Raji (cell line): ENCODE results near the gene RHEBL1.

Experiments
- POLR2A ChIP-seq: IDR thresholded peaks from 2 replicates; pipeline ENCODE4 v1.6.1; 2011; ENCODE audit warnings: low read depth, low read length, control low read depth; ENCODE audit not compliant: insufficient read depth

The RHEBL1 gene, protein sequence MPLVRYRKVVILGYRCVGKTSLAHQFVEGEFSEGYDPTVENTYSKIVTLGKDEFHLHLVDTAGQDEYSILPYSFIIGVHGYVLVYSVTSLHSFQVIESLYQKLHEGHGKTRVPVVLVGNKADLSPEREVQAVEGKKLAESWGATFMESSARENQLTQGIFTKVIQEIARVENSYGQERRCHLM

DNA sequence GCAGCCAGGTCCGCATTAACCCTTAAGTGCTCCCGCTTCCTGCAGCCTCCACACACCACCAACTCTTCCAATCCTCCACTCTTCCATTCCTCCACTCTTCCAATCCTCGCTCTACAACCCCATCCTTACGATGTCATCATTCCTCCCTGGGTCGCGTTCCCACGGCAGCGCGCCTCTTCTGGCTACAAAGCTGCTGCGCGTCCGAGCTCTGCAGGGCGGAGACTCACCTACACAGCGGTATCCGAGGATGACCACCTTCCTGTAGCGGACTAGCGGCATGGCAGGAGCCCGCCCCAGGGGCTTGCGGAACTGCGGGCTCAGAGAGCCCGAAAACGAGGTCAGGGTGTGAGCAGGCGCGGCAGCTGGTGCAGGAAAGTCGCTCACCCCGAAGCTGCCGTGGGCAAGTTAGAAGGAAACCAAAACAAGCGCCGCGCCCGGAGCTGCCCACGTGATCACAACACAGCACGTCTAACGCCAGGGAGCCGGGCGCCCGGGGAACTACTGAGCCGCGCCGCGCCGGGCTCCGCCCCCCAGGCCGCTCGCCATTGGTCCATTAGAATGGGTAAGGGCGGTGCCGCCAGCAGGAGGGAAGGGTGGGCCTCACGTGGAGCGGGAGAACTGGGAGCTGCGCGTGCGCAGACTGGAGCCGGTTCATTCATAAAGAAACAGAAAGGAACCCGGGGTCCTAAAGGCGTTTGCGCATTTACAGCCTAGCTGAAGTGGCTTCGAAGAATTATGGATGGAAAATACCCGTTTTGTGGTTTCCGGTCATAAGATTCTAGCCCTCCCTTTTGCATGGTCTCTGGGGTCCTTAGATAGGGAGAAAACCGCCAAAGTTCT is at the start of gene RHEBL1:
TSS of gene RHEBL1 (minus strand) at position 473 of the 840 bp plus-strand sequence. CDS start at position 279, 194 bp downstream.
- TF ChIP-seq POLR2A = peak; percentile 55

DNA sequence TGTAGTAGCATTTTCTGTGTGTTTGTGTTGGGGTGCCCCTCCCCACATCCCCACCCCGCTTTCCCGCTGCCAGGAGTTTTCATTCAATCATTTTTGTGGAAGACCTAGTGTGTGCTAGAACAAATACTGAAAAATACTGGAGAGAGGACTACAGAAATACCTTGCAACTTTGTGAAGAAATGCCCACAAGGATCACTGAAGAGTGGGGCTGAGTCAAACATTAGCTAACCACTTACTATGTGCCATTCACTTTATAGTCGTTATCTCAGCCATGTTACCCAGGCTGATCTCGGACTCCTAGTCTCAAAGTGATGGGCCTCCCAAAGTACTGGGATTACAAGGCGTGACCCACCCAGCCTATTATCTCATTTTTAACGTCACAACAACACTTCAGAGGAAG is 41.4 kb upstream of the RHEBL1 start:
- no peak for TF ChIP-seq POLR2A

DNA sequence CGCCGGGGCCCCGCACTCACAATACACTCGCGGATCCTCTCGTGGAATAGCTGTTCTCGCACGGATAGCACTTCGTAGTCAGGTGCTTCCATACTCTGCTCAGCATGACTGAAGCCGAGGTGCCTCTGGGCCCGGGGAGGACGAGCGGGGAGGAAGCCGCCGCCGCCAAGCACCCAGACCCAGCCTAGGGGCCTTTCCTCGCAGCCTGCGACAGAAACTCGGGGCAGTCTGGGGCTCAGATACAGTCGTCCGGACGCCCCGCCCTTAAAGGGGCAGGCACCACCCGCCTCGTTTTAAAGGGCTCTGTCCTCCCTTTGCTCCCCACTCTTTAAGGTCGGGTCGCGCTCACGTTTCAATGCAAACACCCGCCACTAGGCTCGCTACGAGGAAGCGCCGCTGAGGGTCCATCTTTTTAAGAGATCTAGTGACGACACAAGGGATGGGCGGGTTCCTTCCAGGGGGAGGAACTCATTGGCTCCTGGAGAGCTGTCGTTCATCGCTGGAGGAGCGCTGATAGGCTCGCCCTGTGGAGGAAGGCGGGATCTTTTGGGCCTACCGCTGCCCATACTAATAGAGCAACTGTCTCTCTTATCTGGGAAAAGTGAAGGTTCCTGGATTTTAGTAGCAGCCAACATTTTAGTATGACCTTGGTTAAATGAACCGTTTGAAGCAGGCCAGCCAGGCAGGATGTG is 40.8 kb upstream of the RHEBL1 start, which contains the start of gene LMBR1L:
TSS of gene LMBR1L (minus strand) at position 384 of the 692 bp plus-strand sequence. CDS start at position 92, 292 bp downstream.
- TF ChIP-seq POLR2A = peak; percentile 83

DNA sequence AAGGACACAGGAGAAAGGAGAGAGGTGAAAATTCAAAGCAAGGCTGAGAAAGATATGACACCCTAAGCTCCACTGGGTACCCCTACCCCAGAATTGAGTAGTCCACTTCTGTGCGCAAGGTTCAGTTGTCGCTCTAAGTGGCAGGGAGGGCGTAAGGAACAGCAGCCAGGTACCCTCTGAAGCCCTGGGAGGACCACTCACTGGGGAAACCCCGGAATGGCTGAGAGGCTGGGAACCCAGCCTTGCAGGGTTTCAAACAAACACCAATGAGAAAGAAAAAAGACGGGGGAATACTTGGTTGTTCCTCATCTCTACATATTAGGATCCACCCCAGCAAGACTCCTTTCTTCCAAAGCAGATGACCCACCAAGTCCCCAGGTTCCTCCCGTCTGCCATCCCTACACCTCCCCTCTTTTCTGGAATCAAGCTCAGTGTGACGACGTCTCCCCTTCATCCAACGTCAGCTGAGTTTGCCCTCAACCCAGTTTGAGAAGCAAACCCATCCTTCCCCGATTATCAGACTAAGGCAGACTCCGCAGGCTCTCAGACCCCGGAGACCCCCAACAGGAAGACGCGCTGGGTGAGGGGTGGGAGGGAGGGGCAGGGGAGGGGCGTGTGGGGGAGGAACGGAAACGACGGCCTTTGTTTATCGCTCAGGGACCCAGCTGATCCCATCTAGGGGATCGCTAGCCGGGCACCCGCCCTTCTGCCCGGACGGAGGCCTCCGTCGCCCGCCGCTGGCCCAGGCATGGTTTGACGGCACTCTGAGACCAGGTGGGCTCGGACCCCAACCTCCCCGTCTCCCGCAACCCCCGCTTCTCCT is 40.1 kb upstream of the RHEBL1 start:
- TF ChIP-seq POLR2A = no peak

DNA sequence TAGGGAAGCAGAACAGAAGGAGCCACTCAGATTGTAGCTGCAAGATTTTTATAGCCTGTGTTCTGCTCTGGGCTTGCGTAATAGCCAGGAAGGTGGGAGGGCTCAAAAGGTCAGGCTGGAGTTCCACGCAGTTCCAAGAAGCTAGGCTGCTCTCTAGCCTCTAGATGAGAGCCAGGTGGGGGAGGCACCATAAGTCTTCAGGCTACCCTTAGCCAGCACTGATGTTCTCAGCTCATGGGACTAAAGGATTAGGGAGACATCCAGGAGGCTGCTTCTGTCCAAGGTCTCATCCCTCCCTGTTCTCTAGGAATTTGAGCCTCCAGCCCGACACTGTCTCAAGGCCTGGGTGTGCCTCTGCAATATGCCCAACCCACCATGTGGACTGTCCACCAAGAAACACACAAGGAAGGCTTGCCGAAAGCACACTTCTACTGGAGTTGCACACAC is 39.2 kb upstream of the RHEBL1 start:
- TF ChIP-seq POLR2A = no peak

DNA sequence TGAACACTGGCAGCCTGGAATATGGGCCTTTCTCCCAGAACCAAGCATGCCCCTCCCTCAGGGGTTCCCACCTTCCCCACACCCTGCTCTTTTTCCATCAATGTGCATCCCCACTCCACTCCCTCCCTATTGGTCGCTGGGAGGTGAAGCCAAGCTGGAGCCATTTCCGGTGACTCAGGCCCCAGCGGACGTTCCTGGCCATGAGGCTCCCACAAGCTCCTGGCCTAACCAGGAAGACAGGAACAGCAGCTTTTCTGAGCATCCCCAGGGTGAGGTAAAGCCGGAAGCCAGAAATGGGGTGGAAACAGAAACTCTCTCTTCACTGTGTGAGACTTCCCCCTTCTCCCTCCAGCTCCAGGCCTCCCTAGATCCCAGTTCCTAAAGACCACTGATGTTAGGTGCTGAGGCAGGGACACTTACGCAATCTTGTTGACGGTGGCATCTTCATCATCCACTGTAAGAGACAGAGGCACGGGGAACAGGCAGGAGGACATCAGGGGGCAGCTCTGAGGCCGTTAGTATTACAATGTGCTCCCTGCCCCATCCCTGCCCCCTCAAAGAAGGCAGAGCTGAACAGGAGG is 35.8 kb upstream of the RHEBL1 start:
- TF ChIP-seq POLR2A = no peak

DNA sequence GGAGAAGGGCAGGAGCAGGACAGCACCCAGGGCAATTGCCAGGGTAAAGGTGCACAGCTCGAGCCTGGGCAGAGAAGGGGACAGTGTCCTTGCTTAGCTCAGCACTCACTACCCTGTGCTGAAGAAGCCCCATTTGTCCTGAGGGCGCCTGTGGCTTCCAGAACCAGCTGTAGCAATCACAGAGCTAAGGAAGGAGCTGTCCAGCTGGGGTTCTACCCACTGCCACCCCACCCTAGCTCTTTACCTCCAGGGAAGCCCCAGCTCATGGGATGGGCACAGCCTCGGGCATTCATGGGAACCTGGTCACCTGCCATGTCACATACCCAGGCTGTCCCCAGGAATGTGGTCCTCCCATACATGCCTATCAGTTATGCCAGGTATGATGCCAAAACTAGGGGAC is 35.0 kb upstream of the RHEBL1 start:
- TF ChIP-seq POLR2A = no peak

DNA sequence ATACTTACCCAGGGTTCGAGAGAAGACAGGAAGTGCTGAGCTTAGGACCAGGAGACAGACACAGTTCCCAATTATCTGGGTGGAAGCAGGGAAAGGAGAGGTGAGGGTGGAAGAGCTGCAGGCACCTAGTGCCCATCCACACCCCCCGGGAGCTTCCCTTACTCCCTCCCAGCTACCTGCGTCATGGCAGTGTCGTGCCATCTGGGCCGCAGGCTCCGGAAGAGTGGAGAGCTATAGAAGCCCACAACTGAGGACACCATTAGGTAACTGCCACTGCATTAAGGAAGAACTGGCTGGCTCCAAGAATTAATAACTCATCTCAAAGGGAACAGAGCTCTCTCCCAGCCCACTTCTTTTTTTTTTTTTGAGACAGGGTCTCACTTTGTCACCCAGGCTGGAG is 30.6 kb upstream of the RHEBL1 start:
- no peak for TF ChIP-seq POLR2A

DNA sequence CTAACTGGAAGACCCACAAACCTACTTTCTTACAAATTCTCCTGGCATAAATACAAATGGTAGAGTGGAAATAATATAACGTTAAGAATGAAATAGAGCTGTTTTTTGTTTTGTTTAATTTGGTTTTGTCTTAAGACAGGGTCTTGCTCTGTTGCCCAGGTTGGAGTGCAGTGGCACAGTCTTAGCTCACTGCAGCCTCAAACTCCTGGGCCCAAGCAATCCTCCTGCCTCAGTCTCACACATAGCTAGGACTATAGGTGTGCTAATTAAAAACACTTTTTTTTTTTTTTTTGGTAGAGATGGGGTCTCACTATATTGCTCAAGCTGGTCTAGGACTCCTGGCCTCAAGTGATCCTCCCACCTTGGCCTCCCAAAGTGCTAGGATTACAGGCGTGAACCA is 28.9 kb upstream of the RHEBL1 start:
- no peak for TF ChIP-seq POLR2A

DNA sequence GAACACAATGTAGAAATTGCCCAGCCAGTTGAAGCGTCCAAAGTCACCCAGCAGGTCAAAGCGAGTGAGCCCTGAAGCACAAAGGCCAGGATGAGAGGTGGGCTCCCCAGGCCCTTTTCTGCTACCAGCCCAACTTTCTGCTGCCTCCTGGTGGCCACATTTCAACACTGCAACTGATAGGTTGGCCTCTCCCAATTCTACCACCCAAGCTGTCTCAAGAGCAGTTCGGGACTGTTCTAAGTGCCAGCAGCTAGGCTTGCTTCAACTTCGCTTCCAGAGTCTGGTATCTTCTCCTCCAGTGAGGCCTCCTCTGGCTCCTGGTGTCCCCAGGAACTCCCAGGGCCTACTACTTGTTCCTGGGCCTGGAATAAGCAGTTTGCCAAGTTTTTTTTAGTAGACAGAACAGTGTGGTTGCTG is 28.3 kb upstream of the RHEBL1 start:
- no peak for TF ChIP-seq POLR2A

DNA sequence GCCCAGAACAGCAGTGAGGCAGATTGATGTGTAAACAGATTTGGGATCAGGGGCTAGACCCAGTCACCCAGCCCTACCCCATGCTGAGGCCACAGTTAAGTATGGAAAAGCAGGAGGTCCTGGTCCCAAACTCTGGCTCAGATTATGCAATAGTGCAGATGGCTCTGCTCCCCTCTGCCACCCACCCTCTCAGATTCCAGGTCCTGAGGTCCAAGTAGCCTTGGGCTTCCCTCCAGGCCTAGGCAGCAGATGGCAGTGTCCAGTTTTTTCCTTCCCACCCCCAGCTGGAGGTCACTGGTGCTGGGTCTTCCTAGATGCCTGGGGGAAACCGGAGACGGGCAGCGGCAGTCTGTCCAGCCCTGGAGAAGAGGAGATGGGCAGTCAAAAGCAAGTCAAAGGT is 27.6 kb upstream of the RHEBL1 start:
- no peak for TF ChIP-seq POLR2A

DNA sequence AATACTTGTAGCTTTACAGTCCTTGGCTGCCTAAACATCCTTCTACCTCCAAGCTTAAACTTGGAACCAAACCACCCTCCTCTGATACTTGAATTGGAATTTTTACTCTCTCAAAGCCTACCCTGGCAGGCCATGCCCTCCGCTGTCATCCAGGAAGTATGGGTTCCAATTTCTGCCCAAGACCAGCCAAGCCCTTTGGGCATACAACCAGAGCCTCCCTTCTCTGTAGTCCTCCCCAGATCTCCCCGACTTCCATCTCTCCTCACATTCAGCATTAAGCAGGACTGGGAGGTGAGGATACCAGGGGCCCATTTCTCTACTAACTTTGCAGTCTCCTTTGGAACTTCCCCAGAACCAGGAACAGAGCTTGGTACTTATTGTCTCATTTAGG is 25.2 kb upstream of the RHEBL1 start:
- TF ChIP-seq POLR2A = no peak

DNA sequence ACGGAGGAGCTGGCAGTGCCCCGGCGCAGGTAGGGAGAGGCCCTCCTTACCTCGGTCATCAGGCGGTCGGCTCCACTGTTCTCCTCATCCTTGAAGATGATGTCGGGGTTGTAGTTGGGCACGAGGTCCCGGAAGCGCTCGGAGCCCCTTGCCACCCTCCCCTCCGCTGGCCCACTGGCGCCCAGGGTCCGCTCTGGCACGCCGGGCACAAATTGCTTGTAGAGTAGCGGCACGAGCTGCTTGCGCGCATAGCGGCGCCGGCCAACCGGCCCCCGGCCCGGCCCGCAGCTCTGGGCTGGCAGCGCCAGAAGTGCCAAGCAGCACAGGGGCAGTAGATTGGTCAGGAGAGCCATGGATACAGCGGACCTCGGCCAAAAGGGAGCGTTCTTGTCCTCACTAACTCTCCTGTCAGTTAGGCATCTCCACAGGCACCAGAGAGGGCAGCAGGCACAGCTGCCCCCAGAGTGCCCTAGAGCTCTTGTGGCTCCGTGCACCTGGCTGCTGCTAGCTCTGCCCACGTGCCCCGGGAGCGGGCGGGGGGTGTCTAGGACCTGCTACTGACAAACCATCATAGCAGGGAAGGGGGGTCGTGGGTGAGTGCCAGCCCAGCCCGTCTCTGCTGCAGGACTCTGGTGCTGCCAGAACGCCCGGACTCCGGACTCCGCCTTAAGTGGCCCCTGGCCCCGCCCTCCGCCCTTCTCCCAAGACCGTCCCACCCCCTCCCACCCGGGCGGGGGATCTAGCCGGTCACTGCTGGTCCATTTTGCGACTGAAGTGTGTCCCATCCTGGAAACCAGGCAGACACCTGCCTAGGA is 24.6 kb upstream of the RHEBL1 start, which contains the start of gene DHH:
TSS of gene DHH (minus strand) at position 642 of the 815 bp plus-strand sequence. CDS start at position 353, 289 bp downstream.
- TF ChIP-seq POLR2A = no peak

DNA sequence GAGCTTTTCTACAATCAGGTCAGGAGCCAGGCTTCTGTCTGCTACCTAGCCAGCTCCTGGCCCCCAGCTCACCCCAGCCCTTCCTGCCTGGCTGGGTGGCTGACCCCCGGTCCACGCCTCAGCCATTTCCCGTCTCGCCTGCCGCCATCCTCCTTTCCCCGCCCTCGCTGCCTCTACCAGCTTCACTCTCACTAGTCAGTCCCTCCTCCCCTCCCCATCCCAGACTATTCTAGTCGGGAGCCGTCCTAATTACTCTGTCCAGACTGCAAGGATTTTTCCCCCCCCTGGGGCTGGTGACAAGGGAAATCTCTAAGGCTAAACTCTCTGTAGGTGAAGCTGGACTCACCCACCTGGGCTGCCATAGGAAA is 24.0 kb upstream of the RHEBL1 start:
- TF ChIP-seq POLR2A = no peak
